ENCODE measurements around the gene DIS3L2.

DNA sequence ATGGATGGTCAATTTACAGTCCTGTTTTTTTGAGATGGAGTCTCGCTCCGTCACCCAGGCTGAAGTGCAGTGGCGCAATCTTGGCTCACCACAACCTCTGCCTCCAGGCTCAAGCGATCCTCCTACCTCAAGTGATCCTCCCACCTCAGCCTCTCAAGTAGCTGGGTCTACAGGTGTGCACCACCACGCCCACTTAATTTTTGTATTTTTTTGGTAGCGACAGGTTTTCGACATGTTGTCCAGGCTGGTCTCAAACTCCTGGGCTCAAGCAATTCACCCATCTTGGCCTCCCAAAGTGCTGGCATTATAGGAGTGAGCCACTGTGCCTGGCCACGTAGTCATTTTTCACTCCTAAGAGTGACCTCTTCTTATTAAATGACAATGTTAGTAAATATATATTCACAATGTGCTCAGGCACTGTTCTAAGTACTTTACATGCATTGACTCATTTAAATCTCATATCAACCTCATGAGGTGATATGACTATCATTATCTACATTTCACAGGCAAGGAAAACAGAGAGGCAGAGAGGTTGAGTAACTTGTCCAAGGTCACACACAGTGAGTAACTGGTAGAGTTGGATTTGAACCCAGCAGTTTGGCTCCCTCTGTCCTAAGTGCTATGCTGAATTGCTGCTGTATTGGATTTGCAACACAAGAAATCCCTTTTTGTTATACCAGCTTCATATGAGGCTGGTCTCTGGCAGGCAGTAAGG lies 5.6 kb upstream of the DIS3L2 start:
- no peak for TF ChIP-seq EZH2 (IDR thresholded peaks at IDR 0.05)
- TF ChIP-seq POLR2AphosphoS5 (IDR thresholded peaks at IDR 0.05; ENCODE audit: borderline replicate concordance, low read depth, low read length): no peak
